GM10266 (cell line): ENCODE measurements around the gene FBLN1.

Source experiments
- DNase-seq: peaks from one replicate; pipeline ENCODE4 v3.0.0; 2012; ENCODE audit errors: extremely low spot score
- TF ChIP-seq, protein P1 (sequence below): IDR thresholded peaks from 2 replicates; pipeline ENCODE4 v1.5.1; 2012; ENCODE audit warnings: mild to moderate bottlenecking, low read depth; ENCODE audit not compliant: control insufficient read depth, insufficient read depth; ENCODE audit errors: missing control alignments

Gene FBLN1

GRCh38 chr22:45579306-45579705 is 76.6 kb downstream of the FBLN1 start:
- DNase-seq, result no peak
- TF ChIP-seq, protein P1, sequence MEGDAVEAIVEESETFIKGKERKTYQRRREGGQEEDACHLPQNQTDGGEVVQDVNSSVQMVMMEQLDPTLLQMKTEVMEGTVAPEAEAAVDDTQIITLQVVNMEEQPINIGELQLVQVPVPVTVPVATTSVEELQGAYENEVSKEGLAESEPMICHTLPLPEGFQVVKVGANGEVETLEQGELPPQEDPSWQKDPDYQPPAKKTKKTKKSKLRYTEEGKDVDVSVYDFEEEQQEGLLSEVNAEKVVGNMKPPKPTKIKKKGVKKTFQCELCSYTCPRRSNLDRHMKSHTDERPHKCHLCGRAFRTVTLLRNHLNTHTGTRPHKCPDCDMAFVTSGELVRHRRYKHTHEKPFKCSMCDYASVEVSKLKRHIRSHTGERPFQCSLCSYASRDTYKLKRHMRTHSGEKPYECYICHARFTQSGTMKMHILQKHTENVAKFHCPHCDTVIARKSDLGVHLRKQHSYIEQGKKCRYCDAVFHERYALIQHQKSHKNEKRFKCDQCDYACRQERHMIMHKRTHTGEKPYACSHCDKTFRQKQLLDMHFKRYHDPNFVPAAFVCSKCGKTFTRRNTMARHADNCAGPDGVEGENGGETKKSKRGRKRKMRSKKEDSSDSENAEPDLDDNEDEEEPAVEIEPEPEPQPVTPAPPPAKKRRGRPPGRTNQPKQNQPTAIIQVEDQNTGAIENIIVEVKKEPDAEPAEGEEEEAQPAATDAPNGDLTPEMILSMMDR, result no peak

DNA sequence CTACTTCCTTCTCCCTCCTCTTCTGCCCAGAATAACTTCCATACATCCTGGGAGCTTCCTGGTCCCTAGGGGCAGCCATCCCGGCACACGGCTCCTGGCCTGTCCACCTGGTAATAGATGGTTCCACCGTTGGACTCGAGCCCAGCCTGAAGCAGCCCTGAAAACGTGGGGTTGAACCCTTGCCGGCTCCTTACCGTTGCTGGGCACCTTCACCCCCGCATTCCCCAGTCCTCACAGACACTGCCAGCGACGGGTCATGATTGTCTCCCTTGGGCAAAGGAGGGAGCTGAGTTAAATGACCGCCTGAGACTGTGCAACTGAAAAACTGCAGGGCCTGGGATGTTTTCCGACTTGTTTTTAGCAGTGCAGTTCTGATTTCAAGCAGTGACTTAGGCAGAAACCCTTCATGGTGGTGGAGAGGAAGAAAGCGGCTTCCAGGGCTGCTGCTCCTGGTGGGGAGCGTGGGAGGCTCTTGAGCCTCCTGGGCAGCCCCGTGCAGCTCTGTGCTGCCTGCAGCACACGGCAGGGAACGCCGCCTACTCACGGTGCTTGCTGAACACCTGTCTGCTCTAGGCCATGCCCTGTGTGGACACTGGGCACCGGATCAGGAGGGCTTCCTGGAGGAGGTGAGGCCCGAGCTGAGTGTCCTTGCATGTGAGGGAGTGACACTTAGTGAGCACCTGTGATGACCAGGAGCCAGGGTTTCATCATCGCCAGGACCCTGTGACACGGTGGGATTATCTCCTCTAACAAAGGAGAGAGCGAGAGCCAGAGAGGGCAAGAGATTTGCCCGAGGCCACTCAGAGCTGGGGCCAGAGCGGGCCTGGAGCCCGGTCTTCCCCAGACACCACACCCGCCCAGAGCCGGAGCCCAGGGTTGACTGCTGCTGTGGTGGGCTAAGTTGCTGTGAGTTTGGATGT is 77.4 kb downstream of the FBLN1 start:
- DNase-seq, result no peak
- TF ChIP-seq, protein P1, result no peak

DNA sequence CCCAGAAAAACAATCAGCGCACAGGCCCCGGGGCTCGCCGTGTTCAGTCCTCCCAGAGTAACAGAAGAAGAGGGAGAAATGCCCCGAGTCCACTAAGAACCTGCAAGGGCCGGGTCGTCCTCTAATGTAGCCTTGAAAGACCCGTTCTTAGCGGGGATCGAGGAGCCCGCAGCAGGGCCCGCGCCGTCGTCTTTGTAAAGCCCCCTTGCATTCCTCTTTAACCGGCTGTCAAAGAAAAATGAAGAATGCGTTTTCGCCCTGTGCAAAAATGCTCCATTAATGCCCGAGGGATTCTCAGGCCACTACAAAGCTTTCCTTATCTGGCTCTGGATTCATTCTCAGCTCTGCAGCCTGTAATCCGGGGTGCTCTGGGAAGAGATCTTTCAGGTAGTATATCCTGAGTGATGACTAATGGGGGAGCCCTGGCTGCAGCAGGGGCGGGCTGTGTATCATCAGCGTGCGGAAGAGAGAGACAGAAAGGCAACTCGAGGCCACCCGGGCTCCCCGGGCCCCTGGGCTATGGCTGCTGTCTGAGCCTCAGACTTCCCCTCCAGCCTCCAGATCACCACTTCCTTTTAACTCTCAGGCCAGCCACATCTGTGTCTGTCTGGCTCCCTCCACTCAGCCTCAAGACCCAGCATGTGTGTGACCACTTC is 78.2 kb downstream of the FBLN1 start:
- TF ChIP-seq, protein P1, result no peak
- DNase-seq, result no peak

DNA sequence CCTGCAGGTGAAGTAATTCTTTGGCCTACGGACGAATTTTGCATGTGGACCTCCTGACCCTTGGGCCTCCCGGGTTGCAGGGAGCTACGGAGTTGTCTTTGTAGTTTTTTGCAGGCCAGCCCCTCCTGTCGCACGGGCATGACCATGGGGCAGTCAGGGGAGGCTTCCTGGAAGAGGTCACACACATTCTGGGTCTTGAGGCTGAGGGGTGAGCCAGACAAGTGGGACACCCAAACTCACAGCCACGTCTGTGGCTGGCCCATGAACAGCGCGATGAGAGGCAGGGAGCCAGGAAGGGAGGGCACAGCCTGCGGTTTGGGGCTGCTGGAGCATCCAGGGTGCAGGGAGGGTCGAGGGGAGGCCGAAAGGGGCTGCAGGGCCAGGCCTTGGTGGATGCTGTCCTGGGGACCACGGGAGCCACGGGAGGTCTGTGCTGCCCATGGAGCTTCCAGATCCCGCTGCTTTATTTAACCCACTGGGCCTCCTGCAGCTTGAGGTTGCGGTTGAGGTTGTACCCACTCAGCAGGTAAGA is 78.9 kb downstream of the FBLN1 start:
- TF ChIP-seq, protein P1, result no peak
- no peak for DNase-seq

DNA sequence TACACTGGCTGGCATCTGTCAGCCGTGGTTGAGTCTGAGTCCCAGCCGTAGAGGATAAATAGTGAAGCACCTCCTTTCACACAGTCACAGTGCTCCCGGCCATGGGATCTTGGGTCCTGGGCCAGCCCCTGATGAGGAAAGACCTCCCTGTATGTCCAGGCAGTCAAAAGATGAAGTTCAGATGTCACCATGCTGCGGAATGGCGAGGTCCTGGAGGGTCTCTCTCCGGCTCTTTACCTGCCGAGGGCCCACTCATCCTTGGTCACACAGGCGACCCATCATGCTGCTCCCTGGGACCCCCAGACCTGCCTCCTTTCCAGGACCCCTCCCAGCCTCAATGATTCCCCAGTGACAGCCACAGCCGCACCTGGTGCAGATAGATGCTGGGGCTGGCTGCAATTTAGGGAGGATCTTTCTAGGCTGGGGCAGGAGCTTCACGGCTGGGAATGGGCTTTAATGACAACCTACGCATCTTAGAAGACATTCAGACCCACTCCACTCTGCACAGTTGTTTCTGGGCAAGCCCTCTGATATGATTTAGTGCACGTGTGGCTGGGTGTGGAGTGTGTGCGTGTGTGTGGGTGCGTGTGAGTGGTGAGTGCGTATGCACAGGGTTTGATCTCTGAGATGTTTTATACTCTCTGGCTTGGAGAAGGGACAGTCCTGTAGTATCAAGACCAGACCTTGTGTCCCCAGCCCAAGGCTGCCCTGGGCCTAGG is 79.7 kb downstream of the FBLN1 start:
- DNase-seq, result no peak
- TF ChIP-seq, protein P1, result no peak

- DNase-seq, result no peak
- TF ChIP-seq, protein P1, result no peak
Measured at GRCh38 chr22:45582955-45583320, 80.3 kb downstream of the FBLN1 start.

DNA sequence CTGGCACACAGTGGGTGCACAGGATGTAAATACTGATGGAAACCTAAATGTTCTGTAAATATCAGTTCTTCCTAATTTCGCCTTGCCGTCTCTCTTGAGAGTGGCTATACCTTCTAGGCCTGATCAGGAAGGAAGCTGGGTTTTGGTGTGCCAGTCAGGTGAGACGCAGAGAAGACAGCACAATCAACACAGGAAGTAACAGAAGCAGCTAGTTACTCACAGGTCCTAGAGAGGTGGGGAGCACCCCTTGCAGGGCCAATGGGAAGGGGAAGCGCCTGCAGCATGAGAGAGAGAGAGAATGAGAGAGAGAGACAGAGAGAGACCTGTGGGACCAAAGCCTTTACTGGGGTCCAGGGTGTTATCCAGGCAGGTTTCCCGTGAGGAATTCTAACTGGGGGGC is 80.8 kb downstream of the FBLN1 start:
- DNase-seq, result no peak
- TF ChIP-seq, protein P1, result no peak
